CD4-positive, alpha-beta T cell treated with Interleukin-15 for 1 hour (primary cell): Measurements from ENCODE around the gene TM4SF1.

Experiments used
- DNase-seq: peaks from one replicate; pipeline ENCODE4 v3.0.0-alpha.2; 2020

TM4SF1 gene

DNA sequence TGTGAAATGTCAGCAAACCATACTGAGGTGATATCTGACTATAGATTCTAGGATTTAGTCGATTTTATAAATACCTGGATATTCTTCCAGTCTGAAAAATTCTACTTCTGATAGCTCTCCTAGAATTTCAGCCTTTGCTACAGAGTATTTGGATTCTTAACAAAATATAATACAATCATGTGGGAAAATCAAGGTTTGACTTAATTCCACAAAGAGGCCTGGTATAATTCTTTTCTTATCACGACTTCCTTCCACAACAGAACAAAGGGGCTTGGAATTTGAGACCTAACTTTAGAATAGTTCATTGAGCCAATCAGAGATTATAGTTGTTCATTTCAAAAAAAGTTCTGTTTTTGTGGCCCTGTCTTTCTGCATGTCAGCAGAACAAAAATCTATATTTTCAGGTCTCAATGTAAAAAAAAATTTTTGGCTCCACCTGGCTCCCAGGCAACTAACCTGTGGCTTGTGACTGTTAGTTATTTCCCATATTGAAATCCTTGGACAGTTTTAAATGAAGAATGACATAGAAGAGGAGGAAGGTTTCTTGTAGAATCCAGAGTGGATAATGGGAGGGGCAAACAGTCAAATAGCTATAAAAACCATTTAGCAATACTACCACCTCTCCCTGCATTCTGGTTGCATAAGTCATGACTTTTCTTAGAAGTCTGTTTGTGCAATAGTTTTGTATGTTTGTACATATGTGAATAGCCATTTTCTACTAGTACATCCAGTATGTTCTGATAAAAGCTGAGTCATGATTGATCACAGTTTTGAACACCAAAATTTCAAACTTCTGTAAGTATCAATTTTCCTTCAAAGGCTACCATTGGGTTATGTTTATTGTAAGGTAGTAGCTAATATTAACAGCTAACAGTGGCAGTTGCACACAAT, 4.0 kb downstream of the TM4SF1 start:
- DNase-seq, result no peak

DNA sequence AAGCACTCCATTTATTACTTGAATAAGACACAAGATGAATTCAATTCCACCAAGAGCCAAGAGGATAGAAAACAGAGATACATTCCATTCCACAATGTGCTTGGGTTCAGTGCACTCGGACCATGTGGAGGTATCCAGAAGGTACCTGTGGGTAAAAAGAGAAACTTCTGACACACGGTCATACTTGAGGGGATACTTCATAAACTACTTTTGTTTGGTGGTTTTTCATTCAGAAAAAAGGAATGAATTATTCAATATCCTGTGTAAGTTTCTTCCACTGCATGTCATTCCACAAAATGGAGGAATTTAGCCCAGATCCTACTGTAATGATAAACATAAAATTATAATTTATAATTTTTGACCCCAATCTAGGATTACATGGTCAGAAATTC, 5.7 kb downstream of the TM4SF1 start:
- DNase-seq, result no peak

DNA sequence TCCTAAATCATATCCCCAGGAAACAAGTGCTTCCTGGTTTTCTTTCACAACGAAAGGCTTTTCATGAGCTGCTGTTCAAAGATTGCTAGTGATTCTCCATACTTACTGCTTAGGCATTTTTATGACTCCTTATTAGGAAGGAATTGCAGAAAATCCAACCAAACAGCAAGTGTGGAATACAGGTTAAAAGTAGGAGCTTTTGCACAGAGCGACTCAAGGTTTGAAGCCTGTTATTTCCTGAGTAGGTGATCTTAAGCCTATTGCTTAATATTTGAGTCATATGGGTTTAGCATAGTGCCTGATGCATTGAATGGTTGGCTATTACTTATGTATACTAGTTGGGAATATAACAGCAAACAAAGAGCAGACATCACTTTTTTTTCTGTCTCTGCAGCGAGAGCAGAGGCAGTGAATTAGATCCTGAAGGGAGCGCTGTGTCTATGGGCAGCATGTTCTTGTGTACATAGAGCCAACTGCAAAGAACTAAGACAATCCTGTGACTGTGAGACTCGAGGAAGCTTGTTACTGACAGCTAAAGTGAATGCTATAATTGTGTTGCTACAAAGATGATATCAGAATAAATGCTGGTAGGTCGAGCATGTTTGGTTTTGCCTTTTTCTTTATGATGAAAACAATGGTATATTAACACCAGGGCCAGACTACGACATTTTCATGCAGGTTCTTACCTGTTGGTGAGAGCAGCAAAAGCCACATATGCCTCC, 6.3 kb downstream of the TM4SF1 start:
- DNase-seq, result no peak

DNA sequence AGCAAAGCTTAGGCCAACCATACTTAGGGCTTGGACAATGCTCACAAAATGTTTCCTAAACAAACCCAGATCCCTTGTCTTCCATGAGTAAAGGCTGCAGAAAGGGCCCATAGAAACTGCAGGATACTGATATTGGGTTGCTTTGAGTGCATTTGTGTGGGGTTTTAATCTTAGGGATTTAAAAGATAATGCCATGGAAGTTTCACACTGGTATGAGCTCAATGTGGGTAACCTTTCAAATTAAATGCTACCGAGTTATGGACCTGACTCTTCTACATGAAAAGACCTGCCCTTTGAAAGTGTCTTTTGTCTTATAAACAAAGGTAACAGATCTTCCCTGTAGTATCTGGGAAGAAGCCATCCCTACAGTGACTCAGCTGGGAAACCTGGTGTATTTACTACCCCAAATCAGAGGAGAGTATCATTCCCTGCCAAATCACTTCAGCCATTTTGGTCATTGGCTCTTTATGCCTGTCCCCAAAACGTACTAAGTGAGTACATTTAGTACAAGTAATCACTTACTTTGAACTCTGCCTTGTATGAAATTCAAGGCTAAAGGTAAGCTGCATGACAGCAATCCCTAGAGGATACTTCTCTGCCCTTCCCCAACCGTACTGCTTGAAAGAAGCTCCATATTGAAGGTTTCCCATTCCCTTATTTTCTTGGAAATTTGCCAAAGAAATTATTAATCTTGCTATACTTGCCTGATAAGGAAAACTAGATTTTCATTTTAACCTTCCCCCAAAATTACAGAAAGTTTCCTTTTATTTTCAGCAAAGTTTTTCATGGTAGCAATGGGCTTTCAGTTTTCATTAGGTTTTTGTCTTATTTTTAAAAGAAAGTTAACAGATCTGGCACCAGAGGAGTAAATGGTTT, 7.2 kb downstream of the TM4SF1 start:
- DNase-seq, result no peak

DNA sequence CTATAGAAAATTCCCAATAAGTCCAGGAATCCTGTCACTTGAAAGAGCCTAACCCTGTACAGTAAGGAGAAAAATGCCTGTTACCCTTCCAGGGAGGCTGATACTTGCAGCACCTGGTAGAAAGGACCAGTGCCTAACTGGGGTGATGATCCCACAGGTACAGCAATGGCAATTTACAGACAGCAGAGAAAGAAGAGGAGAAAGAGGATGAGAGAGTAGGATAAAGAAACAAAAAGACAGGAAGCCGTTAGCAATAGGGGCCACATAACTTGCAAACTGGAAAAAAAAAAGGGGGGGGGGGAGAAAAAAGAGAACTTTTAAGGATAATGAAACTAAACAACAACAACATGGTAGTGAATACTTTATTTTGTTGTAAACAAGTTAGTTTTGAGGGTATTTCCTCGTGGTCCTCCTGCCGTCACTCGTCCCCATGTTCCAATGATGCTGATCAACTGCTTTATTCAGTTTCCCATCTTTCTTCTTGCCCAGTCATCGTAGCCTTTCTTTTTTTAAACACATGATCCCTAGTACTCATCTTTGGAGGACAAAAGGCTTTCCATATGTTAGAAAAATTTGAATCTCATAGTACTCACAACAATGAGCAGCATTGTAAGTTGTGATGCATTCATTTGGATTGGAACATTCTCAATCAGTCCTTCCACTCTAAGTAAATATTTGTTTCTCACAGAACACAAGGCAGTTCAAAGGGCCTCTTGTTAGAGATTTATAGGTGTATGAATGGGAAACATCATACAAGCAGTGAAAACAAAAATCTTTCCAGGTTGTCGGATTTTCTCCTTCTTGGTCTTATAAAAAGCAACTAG, 8.6 kb downstream of the TM4SF1 start:
- no peak for DNase-seq

DNA sequence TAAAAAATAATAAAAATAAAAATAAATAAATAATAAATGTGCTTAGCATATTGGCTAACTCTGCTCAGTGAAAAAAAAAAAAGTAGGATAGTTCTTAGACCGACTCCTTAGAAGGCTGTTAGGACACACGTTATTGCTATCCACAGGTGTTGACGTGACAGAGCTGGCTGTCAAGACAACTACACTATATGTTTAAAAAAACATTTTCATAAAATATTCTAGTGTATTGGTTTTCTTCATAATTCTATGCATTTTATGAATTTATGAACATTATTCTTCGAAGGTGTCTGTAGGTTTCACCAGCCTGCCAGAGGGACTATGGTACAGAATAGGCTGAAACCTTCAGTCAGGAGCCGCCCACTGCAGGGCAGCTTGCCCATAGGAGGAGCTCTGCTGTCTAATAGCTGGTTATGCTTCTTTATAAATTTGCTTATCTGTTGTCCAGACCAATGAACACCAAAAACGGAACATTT, 9.2 kb downstream of the TM4SF1 start:
- no peak for DNase-seq

DNA sequence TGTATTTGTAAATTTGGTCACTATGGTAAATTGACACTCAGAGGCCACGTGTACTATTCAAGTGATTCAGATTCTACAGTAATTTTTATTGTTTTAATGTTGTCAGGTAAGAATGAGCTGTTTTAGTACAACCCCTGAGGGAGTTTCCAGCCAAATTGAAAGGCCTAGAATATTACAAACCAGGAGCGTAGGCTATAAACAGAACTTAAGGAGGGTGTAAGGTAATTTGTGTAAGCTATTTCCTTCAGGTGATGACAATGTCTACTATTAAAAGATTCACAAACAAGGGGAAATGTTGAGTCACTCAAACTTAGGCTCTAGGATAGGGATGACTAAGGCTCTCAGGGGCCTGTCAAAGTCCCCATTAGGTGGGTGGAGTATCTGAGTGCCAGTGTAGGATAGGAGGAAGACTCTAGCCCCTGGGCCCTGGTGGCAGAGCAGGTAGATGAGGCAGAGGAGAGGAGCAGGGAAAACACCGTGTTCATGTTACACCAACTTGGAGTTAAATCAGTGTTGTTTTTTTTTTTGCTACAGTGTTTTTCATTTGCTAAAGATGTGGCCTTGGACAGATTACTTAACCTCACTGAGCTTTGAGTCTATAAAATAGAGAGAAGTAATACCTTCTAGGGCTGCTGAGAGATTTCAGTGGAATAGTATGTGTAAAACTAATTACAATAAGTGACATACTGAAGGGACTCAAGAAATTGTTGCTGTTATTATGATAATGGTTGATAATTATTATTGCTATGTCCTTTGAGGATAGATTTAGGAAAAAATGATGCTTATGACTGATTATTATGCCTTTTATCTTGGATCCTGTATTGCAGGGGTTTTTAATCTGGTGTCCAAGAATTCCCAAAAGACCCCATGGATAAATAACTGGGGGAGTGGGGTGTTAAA, 10.3 kb downstream of the TM4SF1 start:
- DNase-seq, result no peak

DNA sequence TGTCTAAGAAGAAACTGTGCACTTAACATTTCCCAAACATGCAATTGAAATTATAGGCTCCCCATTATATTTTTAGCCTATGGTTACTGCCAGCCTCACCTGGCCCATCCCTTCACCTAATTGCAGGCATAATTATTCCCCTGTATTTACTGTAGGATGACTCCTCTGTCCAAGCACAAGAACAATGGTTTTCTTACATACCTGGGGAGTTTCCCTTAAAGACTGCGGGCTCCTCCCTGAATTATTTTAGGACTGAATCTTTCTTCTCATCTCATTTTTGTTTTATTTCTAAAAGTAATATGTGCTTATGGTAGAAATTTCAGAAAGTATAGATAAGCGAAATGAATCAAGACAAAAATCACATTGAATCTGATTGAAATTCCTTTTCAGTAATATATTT, 11.4 kb downstream of the TM4SF1 start:
- no peak for DNase-seq

DNA sequence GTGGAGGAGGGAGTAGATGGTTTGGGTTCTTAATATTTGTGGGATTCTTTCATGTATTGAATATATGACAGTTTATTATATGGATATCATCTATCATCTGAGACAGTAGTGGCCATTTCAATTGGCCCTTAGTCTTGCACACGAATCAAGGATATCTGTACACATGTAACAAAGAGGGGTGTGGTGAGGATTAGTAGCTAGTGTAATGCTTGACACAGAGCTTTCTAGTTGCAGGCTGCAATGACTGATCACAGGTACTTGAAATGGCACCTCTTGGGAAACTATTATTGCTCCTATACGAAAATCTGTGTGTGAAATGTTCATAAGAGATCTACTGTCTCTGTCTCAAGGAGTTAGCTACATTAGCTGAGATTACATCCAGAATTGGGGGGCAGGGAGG, 12.8 kb downstream of the TM4SF1 start:
- DNase-seq, result no peak

DNA sequence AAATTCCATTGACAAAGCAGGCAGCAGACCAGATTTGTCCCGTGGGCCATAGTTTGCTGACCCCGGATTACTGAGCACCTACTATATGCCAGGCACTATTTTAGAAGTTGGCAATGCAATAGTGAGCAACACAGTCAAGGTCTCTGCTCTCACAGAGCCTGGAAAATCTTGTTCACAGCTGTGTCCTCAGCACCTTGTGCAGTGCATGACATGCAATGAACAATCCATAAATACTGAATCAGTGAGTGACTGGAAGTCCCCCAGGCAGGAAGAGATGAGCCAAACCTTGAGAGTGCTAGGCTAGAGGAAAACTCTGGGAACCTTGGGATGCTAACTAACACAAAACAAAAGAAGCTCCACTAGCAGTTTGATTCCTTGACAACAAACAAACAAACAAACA, 14.4 kb downstream of the TM4SF1 start:
- no peak for DNase-seq

DNA sequence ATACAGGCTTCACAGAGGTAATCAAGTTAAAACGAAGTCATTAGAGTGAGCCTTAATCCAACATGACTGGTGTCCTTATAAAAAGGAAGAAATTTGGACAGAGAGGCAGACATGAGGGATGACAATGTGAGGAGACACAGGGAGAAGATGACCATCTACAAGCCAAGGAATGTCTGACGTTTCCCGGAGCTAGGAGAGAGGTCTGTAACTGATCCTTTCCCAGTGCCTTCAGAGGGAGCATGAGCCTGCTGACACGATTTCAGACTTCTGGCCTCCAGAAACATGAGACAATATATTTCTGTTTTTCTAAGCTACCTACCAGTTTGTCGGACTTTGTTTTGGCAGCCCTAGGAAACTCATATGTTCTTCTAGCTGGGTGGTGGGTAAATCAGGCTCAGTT, 15.1 kb downstream of the TM4SF1 start:
- no peak for DNase-seq

DNA sequence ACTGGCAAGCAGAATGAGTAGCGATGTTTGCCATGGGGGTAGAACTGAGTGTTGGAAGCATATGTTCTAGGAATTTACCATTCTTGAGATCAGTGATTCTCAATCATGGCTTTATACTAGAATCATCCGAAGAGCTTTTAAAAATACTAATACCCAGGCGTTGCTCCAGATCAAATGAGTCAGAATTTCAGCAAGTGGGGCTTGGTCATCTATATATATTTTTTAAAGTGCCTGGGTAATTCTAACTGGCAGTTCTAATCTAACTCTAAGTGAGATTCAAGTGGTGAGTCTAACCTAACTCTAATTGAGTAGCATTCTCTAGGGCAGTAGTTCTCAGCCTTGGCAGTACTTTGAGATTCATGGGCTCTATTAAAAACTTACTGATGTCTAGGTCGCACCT, 20.8 kb downstream of the TM4SF1 start:
- DNase-seq, result no peak

DNA sequence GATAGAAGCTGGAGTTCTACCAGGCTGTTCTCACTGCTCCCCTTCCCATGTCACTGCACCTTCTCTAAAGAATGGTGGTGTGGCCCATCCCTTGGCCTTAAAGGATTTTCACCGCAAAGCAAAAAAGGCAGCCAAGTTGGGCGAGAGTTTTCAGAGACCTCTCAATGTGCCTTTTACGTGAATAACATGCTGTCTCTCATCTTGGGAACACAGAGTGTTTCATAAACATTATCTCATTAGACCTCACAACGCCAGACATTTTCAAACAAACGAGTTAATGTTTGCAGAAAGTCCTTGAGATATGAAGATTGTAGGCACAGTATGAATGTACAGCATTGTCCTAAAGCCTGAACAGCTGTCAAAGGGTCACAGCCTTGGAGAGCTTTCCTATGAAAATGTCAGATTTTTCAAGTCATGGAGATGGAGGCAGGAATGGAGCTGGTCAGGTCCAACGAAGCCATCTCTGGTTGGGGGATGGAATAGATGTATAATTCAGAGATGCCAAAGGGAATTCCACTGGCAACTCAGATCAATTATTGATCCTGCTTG, 21.3 kb downstream of the TM4SF1 start:
- no peak for DNase-seq

DNA sequence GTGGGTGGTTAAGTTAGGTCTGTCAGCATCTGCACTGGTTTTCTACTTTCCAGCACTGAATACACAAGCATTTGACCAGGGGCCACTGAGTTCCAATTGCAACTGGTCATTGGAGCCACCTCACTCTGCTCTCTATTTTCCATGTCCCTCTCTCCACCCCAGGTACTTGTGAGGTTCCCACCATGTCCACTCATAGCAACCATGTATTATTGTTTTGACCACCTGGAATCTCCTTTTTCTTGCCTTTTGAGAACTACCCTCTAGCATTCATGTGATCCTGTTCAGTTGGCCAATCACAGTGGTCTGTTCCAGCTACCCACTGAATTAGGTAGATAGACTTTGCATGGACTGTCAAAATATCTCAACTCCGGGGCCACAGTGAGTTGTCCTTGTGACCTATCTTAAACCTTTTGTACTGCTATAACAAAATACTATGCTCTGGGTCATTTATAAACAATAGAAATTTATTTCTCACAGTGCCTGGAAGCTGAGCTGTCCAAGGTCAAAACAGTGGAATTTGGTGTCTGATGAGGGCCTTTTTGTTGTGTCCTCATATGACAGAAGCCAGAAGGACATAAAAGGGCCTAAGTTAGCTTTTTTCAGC, 23.8 kb downstream of the TM4SF1 start:
- no peak for DNase-seq

DNA sequence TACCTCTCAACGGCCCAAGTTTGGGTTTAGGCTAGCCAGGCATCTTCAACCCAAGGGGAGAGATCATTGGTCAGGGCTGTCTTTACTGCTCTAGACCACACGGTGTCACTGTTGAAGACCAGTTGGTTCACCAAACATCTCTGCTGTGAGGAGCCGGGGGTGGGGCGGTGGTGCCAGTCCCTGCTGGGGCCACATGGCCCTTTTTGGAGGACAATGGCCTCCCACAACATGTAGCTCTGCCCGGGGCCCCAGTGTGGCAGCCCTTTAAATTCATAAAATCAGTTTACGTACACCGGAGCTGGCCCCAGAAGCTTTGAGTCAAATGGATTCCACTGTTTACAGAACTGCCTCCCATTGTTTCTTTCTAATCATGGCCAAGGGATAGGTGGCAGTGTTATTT, 24.9 kb downstream of the TM4SF1 start:
- peak; percentile 20 for DNase-seq

DNA sequence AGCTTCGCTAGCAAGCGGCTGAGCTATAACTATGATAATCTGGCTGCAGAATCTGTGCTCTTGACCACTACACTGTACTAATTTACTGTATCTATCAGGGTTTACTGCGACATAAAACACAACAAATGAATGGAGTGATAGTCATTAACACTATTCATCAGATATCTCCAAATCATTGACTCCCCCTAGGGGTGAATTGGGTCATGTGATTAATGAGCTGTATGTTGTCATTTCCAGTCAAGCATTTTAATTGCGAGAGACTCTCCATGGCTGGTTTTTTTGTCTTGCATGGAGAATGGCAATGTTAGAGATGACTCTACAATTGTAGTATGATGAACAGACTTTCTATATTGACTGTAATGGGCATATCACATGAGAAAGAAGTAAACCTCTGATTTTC, 33.5 kb downstream of the TM4SF1 start:
- DNase-seq, result no peak

DNA sequence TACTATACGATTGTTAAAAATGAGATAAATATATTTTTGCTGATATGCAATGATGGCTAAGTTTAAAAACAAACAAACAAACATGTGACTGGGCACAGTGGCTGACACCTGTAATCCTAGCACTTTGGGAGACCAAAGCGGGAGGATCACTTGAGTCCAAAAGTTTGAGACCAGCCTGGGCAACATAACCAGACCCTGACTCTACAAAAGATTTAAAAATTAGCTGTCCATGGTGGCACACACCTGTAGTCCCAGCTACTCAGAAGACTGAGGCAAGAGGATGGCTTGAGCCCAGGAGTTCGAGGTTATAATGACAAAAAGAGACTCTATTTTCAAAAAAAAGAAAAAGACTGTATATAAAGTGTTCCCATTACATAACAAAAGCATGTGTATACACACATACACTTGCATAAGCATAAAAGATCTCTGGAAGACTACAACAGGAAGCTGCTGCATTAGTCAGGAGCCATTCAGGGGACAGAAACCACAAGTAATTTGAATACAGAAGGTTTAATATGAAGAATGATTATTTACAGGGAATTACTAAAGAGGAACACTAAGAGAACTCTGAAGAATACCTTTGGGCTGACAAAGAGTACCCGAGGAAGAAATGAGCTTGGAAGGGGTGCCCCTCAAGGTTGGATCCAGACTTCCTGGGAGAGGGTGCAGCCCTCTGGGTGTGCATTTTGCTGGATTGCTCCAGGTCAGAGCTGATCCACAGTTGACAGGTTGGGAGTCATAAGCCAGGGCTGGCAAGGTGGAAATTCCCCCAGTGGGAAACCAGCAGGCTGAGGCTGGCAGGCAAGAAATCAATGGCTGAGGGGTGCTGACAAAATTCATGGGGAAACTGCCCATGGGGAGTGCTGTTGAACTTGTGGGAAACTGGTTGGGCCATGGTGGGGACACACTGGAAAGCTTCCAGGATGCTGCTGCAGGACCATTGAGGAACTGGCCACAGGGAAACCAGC, 34.8 kb downstream of the TM4SF1 start:
- DNase-seq, result no peak

DNA sequence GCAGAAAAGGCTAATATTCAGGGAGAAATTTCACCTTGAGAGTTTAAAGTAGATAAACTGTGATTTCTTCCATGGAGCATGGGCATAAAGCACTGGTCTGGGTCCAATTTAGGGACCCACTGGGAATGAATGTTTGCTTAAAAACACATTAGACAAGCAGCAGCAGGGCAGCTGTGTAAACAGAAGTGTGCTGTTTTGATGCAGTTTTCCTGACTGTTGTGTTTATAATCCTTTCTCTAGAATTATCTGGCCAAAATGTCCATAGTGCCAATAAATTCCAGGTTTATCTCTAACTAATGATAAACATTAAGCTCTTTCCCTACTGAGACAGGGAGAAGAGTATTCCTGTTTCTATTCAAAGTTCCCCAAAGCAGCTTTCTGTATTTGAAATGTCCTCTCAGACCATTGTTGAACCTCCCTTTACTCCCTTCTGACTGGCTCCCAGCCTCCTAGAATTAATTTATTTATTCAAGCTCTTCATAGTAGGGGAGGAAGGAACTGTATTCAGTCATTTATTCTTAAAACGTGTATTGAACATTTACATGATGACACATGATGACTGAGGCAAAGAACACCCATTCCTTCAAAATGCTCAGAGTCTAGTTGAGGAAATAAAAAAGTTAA, 37.0 kb downstream of the TM4SF1 start:
- DNase-seq, result no peak

DNA sequence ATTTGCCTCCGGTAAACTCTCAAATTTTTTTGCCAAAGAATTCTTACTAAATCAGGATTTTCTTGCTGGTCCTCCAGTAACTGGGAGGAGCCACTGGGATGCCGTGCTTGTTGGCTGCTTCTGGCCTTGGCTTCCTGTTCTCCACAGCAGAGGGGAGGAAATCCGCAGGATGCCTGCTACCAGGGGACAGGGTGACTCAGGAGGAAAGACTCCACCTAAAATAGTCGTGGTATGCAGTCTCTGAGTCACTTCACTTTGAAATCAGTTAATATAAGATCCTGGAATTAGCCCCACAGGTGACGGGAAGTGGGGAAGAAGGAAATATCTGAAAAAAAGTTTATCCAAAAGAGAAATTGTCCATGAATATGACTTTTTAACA, 37.5 kb downstream of the TM4SF1 start:
- DNase-seq, result peak; percentile 38
